Retinal pigment epithelial cell (primary cell): ENCODE measurements around the gene PLPPR2.
"Not testable (repeated sequence)": the region's sequence is repeated elsewhere in the genome, so short reads cannot be mapped to it uniquely, and the experiment has no call there.

Source experiments
- DNase-seq: peaks from one replicate; pipeline ENCODE4 v3.0.0-alpha.2; 2010; ENCODE audit warnings: low read depth
- H3K4me3 ChIP-seq: 2 replicates; pipeline ENCODE4 v1.5.1; 2011; ENCODE audit warnings: mild to moderate bottlenecking, low read length, control low read depth, moderate library complexity
- TF ChIP-seq, protein P1 (sequence below): conservative IDR thresholded peaks from 2 replicates; pipeline ENCODE4 v1.5.1; 2011; ENCODE audit warnings: low read depth, low read length, control low read depth, inconsistent platforms

Gene PLPPR2, protein sequence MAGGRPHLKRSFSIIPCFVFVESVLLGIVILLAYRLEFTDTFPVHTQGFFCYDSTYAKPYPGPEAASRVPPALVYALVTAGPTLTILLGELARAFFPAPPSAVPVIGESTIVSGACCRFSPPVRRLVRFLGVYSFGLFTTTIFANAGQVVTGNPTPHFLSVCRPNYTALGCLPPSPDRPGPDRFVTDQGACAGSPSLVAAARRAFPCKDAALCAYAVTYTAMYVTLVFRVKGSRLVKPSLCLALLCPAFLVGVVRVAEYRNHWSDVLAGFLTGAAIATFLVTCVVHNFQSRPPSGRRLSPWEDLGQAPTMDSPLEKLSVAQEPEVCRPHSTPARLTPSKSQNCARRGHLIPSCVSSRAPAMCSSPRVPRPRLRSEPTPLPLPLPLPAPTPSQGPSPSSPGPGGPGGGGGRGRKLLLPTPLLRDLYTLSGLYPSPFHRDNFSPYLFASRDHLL

DNA sequence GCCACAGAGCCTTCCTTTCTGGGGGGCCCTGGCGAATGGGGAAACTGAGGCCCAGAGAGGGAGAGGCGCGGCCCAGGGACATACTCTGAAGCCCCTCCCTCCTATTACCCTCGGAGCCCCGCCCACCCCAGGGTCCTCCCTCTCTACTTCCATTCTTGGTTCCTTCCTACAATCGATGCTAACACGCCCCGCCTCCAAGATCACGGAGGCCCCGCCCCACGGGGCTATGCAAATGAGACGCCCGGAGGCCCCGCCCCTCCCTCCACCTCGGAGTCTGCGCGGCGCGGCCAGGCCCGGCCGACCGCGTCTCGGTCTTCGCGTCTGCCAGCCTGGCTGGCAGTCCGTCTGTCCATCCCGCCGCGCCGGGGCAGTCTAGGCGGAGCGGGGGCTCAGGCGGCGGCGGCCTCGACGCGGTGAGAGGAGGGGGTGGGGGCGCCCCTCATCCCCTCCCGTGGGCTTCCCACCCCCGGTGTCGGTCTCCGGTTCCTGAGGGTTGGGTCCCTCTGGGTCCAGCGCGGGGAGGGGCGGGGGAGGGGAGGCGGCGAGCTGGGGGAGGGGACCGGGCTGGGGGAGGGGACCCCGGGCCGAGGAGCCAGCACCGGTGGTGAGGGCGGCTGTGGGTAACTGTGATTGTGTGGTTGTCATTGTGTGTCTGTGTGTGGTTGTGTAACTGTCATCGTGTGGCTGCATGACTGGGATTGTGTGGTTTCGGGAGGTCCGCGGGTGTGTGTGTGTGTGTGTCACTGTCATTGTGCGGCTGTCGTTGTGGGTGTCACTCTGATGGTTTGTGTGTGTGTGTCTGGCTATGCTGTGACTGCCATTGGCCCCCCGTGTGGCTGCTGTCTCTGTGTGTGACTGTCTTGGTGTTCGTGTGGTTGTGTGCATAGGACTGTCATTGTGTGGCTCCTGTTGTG is at the start of gene PLPPR2:
Gene PLPPR2, plus strand, starts transcription at position 273 of the 914 bp plus-strand sequence. CDS start 2,242 bp downstream, outside the sequence.
- TF ChIP-seq, protein P1, sequence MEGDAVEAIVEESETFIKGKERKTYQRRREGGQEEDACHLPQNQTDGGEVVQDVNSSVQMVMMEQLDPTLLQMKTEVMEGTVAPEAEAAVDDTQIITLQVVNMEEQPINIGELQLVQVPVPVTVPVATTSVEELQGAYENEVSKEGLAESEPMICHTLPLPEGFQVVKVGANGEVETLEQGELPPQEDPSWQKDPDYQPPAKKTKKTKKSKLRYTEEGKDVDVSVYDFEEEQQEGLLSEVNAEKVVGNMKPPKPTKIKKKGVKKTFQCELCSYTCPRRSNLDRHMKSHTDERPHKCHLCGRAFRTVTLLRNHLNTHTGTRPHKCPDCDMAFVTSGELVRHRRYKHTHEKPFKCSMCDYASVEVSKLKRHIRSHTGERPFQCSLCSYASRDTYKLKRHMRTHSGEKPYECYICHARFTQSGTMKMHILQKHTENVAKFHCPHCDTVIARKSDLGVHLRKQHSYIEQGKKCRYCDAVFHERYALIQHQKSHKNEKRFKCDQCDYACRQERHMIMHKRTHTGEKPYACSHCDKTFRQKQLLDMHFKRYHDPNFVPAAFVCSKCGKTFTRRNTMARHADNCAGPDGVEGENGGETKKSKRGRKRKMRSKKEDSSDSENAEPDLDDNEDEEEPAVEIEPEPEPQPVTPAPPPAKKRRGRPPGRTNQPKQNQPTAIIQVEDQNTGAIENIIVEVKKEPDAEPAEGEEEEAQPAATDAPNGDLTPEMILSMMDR = no peak
- peak within 1 kb of the TSS; percentile 56 for H3K4me3 ChIP-seq
- DNase-seq = no peak

DNA sequence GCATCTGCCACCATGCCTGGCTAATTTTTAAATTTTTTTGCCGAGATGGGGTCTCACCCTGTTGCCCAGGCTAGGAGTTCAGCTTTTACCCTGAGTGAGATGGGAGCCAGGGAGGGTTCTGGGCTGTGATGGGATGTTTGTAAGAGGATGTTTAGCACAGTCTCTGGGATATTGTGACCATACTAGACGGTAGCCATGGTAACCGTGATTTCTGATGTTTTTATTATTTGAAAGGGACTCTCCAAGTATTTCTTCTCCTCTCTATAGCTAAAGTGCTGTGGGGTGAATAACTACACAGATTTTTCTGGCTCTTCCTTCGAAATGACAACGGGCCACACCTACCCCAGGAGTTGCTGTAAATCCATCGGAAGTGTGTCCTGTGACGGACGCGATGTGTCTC is 48.9 kb upstream of the PLPPR2 start:
- DNase-seq = no peak
- TF ChIP-seq, protein P1 = no peak
- no peak overlapping the region for H3K4me3 ChIP-seq

DNA sequence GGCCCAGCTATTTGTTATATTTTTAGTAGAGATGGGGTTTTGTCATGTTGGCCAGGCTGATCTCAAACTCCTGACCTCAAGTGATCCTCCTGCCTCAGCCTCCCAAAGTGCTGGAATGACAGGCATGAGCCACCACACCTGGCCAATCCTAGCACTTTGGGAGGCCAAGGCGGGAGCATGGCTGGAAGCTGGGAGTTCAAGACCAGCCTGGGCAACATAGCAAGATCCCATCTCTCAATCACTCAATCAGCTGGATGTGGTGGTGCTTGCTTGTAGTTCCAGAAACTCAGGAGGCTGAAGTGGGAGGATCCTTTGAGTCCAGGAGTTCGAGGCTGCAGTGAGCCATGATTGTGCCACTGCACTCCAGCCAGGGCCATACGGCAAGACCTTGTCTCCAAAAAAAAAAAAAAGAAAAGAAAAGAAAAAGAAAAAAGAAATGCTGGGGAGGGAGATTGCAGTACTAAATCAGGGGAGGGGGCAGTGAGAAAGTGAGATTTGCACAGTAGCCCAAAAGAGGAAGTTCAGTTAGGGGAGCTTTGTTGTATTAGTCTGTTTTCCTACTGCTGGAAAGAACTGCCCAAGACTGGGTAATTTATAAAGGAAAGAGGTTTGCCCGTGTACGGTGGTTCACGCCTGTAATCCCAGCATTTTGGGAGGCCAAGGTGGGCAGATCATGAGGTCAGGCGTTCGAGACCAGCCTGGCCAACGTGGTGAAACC is 34.8 kb upstream of the PLPPR2 start:
- not testable (repeated sequence) for H3K4me3 ChIP-seq, DNase-seq

DNA sequence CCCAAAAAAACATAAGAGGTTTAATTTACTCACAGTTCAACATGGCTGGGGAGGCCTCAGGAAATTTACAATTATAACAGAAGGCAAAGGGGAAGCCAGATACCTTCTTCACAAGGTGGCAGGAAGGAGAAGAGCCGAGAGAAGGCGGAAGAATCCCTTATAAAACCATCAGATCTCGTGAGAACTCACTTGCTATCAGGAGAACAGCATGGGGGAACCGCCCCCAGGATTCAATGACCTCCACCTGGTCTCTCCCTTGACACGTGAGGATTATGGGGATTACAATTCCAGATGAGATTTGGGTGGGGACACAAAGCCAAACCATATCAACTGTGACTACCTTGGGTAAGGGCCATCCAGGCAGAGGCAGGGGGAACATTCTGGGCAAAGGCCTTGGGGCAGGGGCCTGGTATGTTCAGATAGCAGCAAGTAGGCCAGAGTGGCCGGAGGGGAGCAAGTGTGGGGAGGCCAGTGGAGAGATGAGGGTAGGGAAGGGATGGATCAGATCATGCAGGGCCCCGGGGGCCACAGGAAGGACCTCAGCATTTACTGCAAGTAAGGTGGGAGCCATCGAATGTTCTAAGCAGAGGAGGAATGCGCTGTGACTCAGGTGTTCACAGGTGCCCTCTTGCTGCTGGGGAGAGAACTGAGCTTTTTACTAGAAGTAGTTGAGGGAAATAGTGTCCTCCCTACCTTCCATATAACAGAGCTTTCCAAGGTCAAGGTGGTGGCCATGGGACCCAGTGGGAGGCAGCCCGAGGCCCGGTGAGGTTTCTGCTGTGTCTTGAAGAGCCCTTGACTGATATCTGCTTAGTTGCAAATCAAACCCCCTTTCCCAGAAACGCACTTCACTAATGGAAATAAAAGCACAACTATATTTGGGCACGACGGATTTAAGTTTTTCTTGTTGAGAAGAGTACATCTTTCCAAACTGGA is 33.8 kb upstream of the PLPPR2 start:
- TF ChIP-seq, protein P1 = no peak
- H3K4me3 ChIP-seq = no peak overlapping the region
- DNase-seq = no peak

DNA sequence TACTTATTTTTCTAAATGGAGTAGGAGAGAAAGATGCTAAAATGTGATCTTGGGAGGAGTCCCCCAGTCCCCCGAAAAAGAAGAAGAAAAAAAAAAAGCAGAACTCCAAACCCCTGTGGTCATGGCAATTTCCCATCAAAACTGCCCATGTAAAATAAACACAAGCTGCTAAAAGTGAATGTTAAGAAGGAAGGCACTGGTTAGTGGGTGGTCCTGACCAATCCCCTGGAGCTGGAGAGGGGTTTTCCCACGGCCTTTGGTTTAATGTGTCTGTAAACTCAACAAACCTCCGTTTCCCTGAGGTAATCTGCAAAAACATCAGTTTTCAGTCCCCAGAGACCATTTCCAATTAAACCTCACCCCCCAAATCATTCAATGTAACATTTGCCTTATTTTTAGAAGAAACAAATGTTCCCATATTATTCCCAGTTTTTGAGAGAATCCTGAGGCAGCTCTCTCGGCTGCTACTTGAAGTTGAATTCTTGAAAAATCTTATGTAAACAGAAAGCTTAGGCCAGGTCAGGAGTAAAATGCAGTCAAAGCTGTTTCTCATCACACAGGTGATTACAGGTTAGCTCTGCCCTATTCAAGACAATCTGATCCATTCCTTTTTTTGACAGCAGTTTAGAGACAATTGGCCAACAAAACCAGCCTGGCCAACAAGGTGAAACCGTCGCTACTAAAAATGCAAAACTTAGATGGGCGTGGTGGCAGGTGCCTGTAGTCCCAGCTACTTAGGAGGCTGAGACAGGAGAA is 32.8 kb upstream of the PLPPR2 start:
- TF ChIP-seq, protein P1 = no peak
- no peak for DNase-seq
- no peak overlapping the region for H3K4me3 ChIP-seq

DNA sequence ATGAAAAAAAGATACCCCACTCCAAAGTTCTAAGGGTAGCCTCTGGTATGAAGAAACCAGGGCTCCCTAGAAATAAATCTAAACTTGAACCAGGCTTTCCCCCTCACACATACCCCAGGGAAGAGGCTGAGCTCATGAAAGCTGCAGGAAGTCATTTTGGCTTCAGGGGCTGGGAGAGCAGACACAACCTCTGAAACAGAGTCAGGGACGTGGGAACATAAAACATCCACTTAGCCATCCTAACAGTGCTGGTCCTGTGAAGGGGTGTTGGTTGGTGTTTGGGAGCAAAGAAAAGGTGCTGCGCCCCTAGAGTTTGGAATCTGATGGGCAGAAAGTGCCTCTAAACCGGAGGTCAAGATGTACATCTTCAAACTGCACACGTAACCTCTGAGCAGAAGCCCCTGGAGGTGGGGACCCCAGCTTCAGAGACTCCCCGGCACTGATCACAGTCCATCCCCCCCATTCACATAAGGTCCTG is 31.6 kb upstream of the PLPPR2 start:
- no peak for DNase-seq
- TF ChIP-seq, protein P1 = no peak
- no peak overlapping the region for H3K4me3 ChIP-seq
